HG03045 (cell line): ENCODE data around the gene LYRM1.
"Not testable (repeated sequence)": the region's sequence is repeated elsewhere in the genome, so short reads cannot be mapped to it uniquely, and the experiment has no call there.

Experiments
- ATAC-seq: cut with Tn5 transposase; IDR thresholded peaks from one replicate; pipeline ENCODE4 v1.9.1; 2021; ENCODE audit warnings: mild to moderate bottlenecking, moderate library complexity; ENCODE audit not compliant: unreplicated experiment

LYRM1 gene

GRCh38 chr16:20971401-20971800 lies 70.8 kb downstream of the LYRM1 start:
- ATAC-seq: no peak

GRCh38 chr16:20973201-20973600 lies 72.6 kb downstream of the LYRM1 start:
- not testable (repeated sequence) for ATAC-seq
